A549 (cell line): ENCODE measurements around the gene OR1E1. TPM values are rescaled to one million over a fixed set of nuclear protein-coding genes. Genes with fewer than 3 reads are reported as not detected.
"Not testable (repeated sequence)": the region's sequence is repeated elsewhere in the genome, so short reads cannot be mapped to it uniquely, and the experiment has no call there.

Experiments
- ATAC-seq, 2 experiments: fragments of 200-7000 bp in 1 of 2; fragments of >200 bp in 1 of 2; cut with Nextera tagmentation in 1 of 2; cut with Tn5 transposase in 1 of 2; 3 replicates each; pipeline versions ENCODE4 v1.8.0 to v1.9.1; 2018 to 2020; ENCODE audit warnings: mild to moderate bottlenecking in 1 of 2, moderate library complexity in 1 of 2
- CTCF ChIA-PET: fragments of 300-600 bp; sonication (Branson Sonifier 250); formaldehyde crosslinking; extraction: SDS; loops from one replicate; lab custom pipeline; 2021; ENCODE audit warnings: antibody characterized with exemption, inconsistent platforms; lab: Yijun Ruan, JAX
- POLR2A ChIA-PET: fragments of 350-600 bp; formaldehyde crosslinking; extraction: SDS; loops from one replicate; lab custom pipeline; 2021; ENCODE audit warnings: antibody characterized with exemption, inconsistent platforms; lab: Yijun Ruan, JAX
- DNase-seq, 2 experiments: peaks; one replicate each; pipeline versions ENCODE4 v3.0.0 to v3.0.0-alpha.2; 2011 to 2016; ENCODE audit warnings: low read depth in 1 of 2, low spot score in 1 of 2
- FAIRE-seq: peaks from 2 replicates; lab custom pipeline; 2011; peaks lifted over from hg19 to GRCh38; lab: Jason Lieb, UNC
- H3K27ac ChIP-seq, 2 experiments: fragments of >200 bp; sonication (Bioruptor Twin); formaldehyde crosslinking; 3 replicates each; pipeline ENCODE4 v1.5.1; 2016 to 2017
- H3K4me1 ChIP-seq: fragments of >200 bp; sonication (Bioruptor Twin); formaldehyde crosslinking; 3 replicates; pipeline ENCODE4 v1.6.1; 2016
- H3K4me2 ChIP-seq: fragments of >200 bp; sonication (Bioruptor Twin); formaldehyde crosslinking; 3 replicates; pipeline ENCODE4 v1.6.1; 2016
- H3K4me3 ChIP-seq: fragments of >200 bp; sonication (Bioruptor Twin); formaldehyde crosslinking; 3 replicates; pipeline ENCODE4 v1.5.1; 2016
- H3K9me3 ChIP-seq: fragments of >200 bp; sonication (Bioruptor Twin); formaldehyde crosslinking; 3 replicates; pipeline ENCODE4 v1.6.1; 2016
- BCL3 ChIP-seq: fragments of >200 bp; sonication (Bioruptor Twin); formaldehyde crosslinking; IDR thresholded peaks from 3 replicates; pipeline ENCODE4 v1.6.1; 2016
- CEBPB ChIP-seq, 2 experiments: fragments of >200 bp in 1 of 2; sonication (Bioruptor Twin) in 1 of 2; formaldehyde crosslinking in 1 of 2; IDR thresholded peaks; 2 replicates each; pipeline ENCODE4 v1.6.1; 2012 to 2016
- CHD4 ChIP-seq: fragments of 200-600 bp; sonication (generic); IDR thresholded peaks from 2 replicates; pipeline ENCODE4 v1.6.1; 2016; ENCODE audit warnings: antibody characterized with exemption, mild to moderate bottlenecking, borderline replicate concordance
- EHF ChIP-seq: fragments of 250-450 bp; sonication (Bioruptor Pico); IDR thresholded peaks from 2 replicates; pipeline ENCODE4 v1.5.0; 2020; ENCODE audit warnings: mild to moderate bottlenecking
- EHMT2 ChIP-seq: fragments of 200-600 bp; sonication (generic); IDR thresholded peaks from 2 replicates; pipeline ENCODE4 v1.6.1; 2016; ENCODE audit warnings: antibody characterized with exemption, low read depth, mild to moderate bottlenecking, moderate library complexity
- ELK1 ChIP-seq: fragments of 150-350 bp; IDR thresholded peaks from 2 replicates; pipeline ENCODE4 v1.6.1; 2014; ENCODE audit warnings: low read depth, mild to moderate bottlenecking, low read length
- EP300 ChIP-seq, 2 experiments: fragments of >200 bp; sonication (Bioruptor Twin); formaldehyde crosslinking; IDR thresholded peaks; 2 replicates in 1 of 2; 3 replicates in 1 of 2; pipeline ENCODE4 v1.6.1; 2016 to 2017
- ESRRA ChIP-seq: fragments of 150-350 bp; IDR thresholded peaks from 2 replicates; pipeline ENCODE4 v1.6.1; 2014; ENCODE audit warnings: mild to moderate bottlenecking, low read length, borderline replicate concordance
- HOXA7 ChIP-seq: fragments of 250-450 bp; sonication (Bioruptor Pico); IDR thresholded peaks from 2 replicates; pipeline ENCODE4 v1.5.0; 2020; ENCODE audit warnings: mild to moderate bottlenecking, moderate library complexity
- HOXB5 ChIP-seq: fragments of 250-450 bp; sonication (Bioruptor Pico); IDR thresholded peaks from 2 replicates; pipeline ENCODE4 v1.5.0; 2020; ENCODE audit warnings: mild to moderate bottlenecking, moderate library complexity
- NPAS2 ChIP-seq: fragments of 250-450 bp; sonication (Bioruptor Pico); IDR thresholded peaks from 2 replicates; pipeline ENCODE4 v1.8.0; 2022; ENCODE audit warnings: mild to moderate bottlenecking, moderate library complexity, borderline replicate concordance
- POLR2A ChIP-seq: IDR thresholded peaks from 2 replicates; pipeline ENCODE4 v1.6.1; 2012; ENCODE audit warnings: mild to moderate bottlenecking, low read length
- REST ChIP-seq: fragments of 200-600 bp; sonication (generic); IDR thresholded peaks from 2 replicates; pipeline ENCODE4 v1.6.1; 2016; ENCODE audit warnings: antibody characterized with exemption, mild to moderate bottlenecking, moderate library complexity
- TP53 ChIP-seq: fragments of 250-450 bp; sonication (Bioruptor Pico); IDR thresholded peaks from 2 replicates; pipeline ENCODE4 v1.5.0; 2021; ENCODE audit warnings: mild to moderate bottlenecking, moderate library complexity
- ZNF302 ChIP-seq: fragments of 250-450 bp; sonication (Bioruptor Pico); IDR thresholded peaks from 2 replicates; pipeline ENCODE4 v1.9.0; 2021; ENCODE audit warnings: inconsistent platforms, mild to moderate bottlenecking, moderate library complexity
- WGBS: methylation state at CpG from one replicate; pipeline ENCODE4 v1.1.6; 2017; ENCODE audit errors: missing lambda C conversion rate; 5-methylcytosine and 5-hydroxymethylcytosine counted together
- polyA plus RNA-seq, 4 experiments: library from polyadenylated mRNA; depleted of rRNA in 3 of 4; stranded (reverse); fragments of >200 nt; fragmentation: RNase III in 1 of 4; extraction: RNeasy Plus Mini Kit Qiagen cat#74134 plus additional on column Dnase treatment in 1 of 4; gene quantifications; 2 replicates in 3 of 4; 3 replicates in 1 of 4; pipeline ENCODE4 v1.2.3, GENCODE V29; 2011 to 2017

Gene OR1E1
- polyA plus RNA-seq, 2 of the 4 experiments (the other 2 are of a cell fraction): not detected

GRCh38 chr17:3397801-3398200 is 409 bp downstream of the OR1E1 start:
- H3K9me3 ChIP-seq, H3K27ac ChIP-seq, H3K4me2 ChIP-seq, CTCF ChIA-PET, POLR2A ChIA-PET, FAIRE-seq, H3K4me1 ChIP-seq: not testable (repeated sequence)
- 21% methylated on average over 7 of the region's 7 CpGs for WGBS
- ATAC-seq (peak; percentile 62 to 73; a peak in 4 of 6 replicates), DNase-seq (peak in 1 of 2 experiments; percentile 11)
- peak; percentile 85 for TF ChIP-seq REST
- TF ChIP-seq EHMT2: peak; percentile 70; the same call in 1 of the 2 replicates
- TF ChIP-seq, all 56 proteins: peak for 2; not testable (repeated sequence) for 54
- not testable (repeated sequence) for H3K4me3 ChIP-seq

- no peak overlapping the region for H3K4me3 ChIP-seq
- CTCF ChIA-PET: interaction anchor here (1.3 kb wide), 1 partner anchor 13 kb away, joined by 5 read pairs; no protein-coding TSS in a partner anchor
- H3K9me3 ChIP-seq: no peaks in the 10 kb centered on the region
- POLR2A ChIA-PET: no interaction called here
- 4% methylated on average over 4 of the region's 4 CpGs for WGBS
- FAIRE-seq (no peak), ATAC-seq (no peak), DNase-seq (no peak)
- H3K27ac ChIP-seq: no peak overlapping the region
- H3K4me1 ChIP-seq: no peaks in the 10 kb centered on the region
- TF ChIP-seq EP300 (IDR thresholded peaks at IDR 0.05): no peak
- no peak for TF ChIP-seq ESRRA
- no peak for TF ChIP-seq POLR2A
- no peak for TF ChIP-seq HOXB5
- TF ChIP-seq HOXA7 (CRISPR knock-in tag): no peak
- TF ChIP-seq CEBPB (IDR thresholded peaks at IDR 0.05): no peak
- TF ChIP-seq ELK1: no peak
- TF ChIP-seq NPAS2: no peak
- no peak for TF ChIP-seq ZNF302 (CRISPR knock-in tag)
- TF ChIP-seq REST: no peak
- no peak for TF ChIP-seq CHD4
- TF ChIP-seq EHF (CRISPR knock-in tag): no peak
- no peak for TF ChIP-seq TP53
- no peak for TF ChIP-seq BCL3
- no peak overlapping the region for H3K4me2 ChIP-seq
Measured at GRCh38 chr17:3389791-3390190, 8.4 kb downstream of the OR1E1 start.
